Measurements from ENCODE around the gene MATN4. TPM values are rescaled to one million over a fixed set of nuclear protein-coding genes. Genes with fewer than 3 reads are reported as not detected.

Gene MATN4
- total and polyA plus RNA-seq, 2 of the 4 experiments (the other 2 are of a cell fraction) = 0.12 TPM; not detected in 1

- Histone ChIP-seq H3K56ac (ENCODE audit: extremely low read depth, insufficient read depth, low read length) (no peak overlapping the region), H3K9me3 (ENCODE audit: control insufficient read depth, insufficient read depth, low read length) (no peaks in the 10 kb centered on the region), H2AFZ (replicated peaks; ENCODE audit: low read length, poor library complexity) (no peak overlapping the region), H3K79me1 (ENCODE audit: low read depth in 1 of 2, low read length in 2 of 2) (no peaks in the 10 kb centered on the region), H4K5ac (ENCODE audit: low read depth, low read length) (no peak overlapping the region), H4K91ac (ENCODE audit: insufficient read depth, low read depth, low read length) (no peak overlapping the region), H2BK120ac (ENCODE audit: low read depth, low read length) (no peak overlapping the region), H3K27ac (ENCODE audit: insufficient read depth, low read length) (no peak overlapping the region), H2AK9ac (replicated peaks; ENCODE audit: low read depth, low read length, poor library complexity) (no peak overlapping the region), H3K4me3 (ENCODE audit: insufficient read depth, low read depth, low read length) (no peak overlapping the region), H2BK20ac (ENCODE audit: low read depth, low read length) (no peak overlapping the region), H2BK5ac (ENCODE audit: low read depth, low read length, poor library complexity, severe bottlenecking) (no peak overlapping the region), H3K4ac (ENCODE audit: low read depth, low read length) (no peak overlapping the region), H3K14ac (replicated peaks; ENCODE audit: low read depth, low read length) (no peak overlapping the region), H3K27me3 (ENCODE audit: control insufficient read depth, insufficient read depth, low read length) (peaks cover 31% of the 10 kb centered on the region), H3K4me2 (ENCODE audit: low read depth, low read length) (no peak overlapping the region), H3K9me1 (ENCODE audit: insufficient read depth, low read length) (no peaks in the 10 kb centered on the region), H3K36me3 (ENCODE audit: control insufficient read depth, insufficient read depth, low read length) (no peaks in the 10 kb centered on the region), H2AK5ac (ENCODE audit: low read depth, low read length) (no peak overlapping the region), H3K4me1 (ENCODE audit: control insufficient read depth, insufficient read depth, low read length) (no peaks in the 10 kb centered on the region), H4K8ac (ENCODE audit: low read depth in 2 of 2, low read length in 2 of 2) (no peak overlapping the region), H4K20me1 (ENCODE audit: insufficient read depth, low read length) (no peaks in the 10 kb centered on the region), H3K18ac (ENCODE audit: low read depth, low read length) (no peak overlapping the region), H3K9ac (ENCODE audit: low read depth, low read length) (no peak overlapping the region), H2BK15ac (ENCODE audit: low read depth, low read length) (no peak overlapping the region), H3K23ac (ENCODE audit: low read depth, low read length) (no peak overlapping the region)
- in situ Hi-C loops (cut with MboI; ENCODE audit: low sequenced_read_pairs) (loop anchor here (5.0 kb wide), 1 partner anchor 456 kb away; no protein-coding TSS in a partner anchor), intact Hi-C loops (cut with micrococcal nuclease) (no loop called here), dilution Hi-C loops (cut with HindIII; ENCODE audit: low sequenced_read_pairs, unreplicated experiment) (no loop called here)
- no peak for DNase-seq
- POLR2A ChIA-PET (ENCODE audit: unreplicated experiment) = interaction anchor here (0.6 kb wide), 1 partner anchor 1152 kb away, joined by 7 read pairs; no protein-coding TSS in a partner anchor
- no peak for ATAC-seq (ENCODE audit: low read depth)
- BruUV-seq (replicated peaks) = no TSS peak
- CTCF ChIA-PET = interaction anchor here (0.6 to 1.3 kb wide), 2 partner anchors 46 to 826 kb away, joined by 4 to 6 read pairs; partner anchors contain the start of gene SYS1
- 22% methylated on average over 18 of the region's 71 CpGs; no CpG with 5 or more reads in 1 of the 2 experiments for WGBS, 2 experiments (ENCODE audit: extremely low coverage in 2 of 2, insufficient read length in 1 of 2)
- TF ChIP-seq RCOR1 (IDR thresholded peaks at IDR 0.05; ENCODE audit: insufficient replicate concordance, low read length) = no peak
- no peak for TF ChIP-seq MAFK (IDR thresholded peaks at IDR 0.05; ENCODE audit: low read depth, low read length)
- no peak for TF ChIP-seq SMC3 (IDR thresholded peaks at IDR 0.05; ENCODE audit: low read depth, low read length)
- no peak for TF ChIP-seq CHD1 (IDR thresholded peaks at IDR 0.05; ENCODE audit: low read depth, low read length)
- TF ChIP-seq ELK1 (IDR thresholded peaks at IDR 0.05; ENCODE audit: borderline replicate concordance, low read depth, low read length) = no peak
- no peak for TF ChIP-seq MXI1 (IDR thresholded peaks at IDR 0.05; ENCODE audit: borderline replicate concordance, low read depth, low read length)
- no peak for TF ChIP-seq NFE2L2 (IDR thresholded peaks at IDR 0.05; ENCODE audit: low read depth, low read length)
- TF ChIP-seq POLR2A (IDR thresholded peaks at IDR 0.05; ENCODE audit: low read depth, low read length) = no peak
- TF ChIP-seq FOS (IDR thresholded peaks at IDR 0.05; ENCODE audit: low read depth, low read length) = no peak
- no peak for TF ChIP-seq RFX5 (IDR thresholded peaks at IDR 0.05; ENCODE audit: low read depth, low read length)
- TF ChIP-seq, protein P1, sequence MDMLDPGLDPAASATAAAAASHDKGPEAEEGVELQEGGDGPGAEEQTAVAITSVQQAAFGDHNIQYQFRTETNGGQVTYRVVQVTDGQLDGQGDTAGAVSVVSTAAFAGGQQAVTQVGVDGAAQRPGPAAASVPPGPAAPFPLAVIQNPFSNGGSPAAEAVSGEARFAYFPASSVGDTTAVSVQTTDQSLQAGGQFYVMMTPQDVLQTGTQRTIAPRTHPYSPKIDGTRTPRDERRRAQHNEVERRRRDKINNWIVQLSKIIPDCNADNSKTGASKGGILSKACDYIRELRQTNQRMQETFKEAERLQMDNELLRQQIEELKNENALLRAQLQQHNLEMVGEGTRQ (IDR thresholded peaks at IDR 0.05; ENCODE audit: low read depth, low read length) = no peak
- TF ChIP-seq BHLHE40 (IDR thresholded peaks at IDR 0.05; ENCODE audit: low read depth, low read length) = no peak
- no peak for TF ChIP-seq CTCF (conservative IDR thresholded peaks at IDR 0.05; ENCODE audit: low read depth, low read length)
- TF ChIP-seq CEBPB (IDR thresholded peaks at IDR 0.05; ENCODE audit: low read depth, low read length) = no peak
Measured at GRCh38 chr20:45316150-45317080, 8.3 kb upstream of the MATN4 start.

All from IMR-90 (cell line).